GM19238 (cell line): ENCODE results near the gene SLC26A5.
"Not testable (repeated sequence)": the region's sequence is repeated elsewhere in the genome, so short reads cannot be mapped to it uniquely, and the experiment has no call there.

Experiments
- DNase-seq: peaks from one replicate; pipeline ENCODE4 v3.0.0; 2011; ENCODE audit warnings: low spot score; ENCODE audit not compliant: insufficient read length

Gene SLC26A5

DNA sequence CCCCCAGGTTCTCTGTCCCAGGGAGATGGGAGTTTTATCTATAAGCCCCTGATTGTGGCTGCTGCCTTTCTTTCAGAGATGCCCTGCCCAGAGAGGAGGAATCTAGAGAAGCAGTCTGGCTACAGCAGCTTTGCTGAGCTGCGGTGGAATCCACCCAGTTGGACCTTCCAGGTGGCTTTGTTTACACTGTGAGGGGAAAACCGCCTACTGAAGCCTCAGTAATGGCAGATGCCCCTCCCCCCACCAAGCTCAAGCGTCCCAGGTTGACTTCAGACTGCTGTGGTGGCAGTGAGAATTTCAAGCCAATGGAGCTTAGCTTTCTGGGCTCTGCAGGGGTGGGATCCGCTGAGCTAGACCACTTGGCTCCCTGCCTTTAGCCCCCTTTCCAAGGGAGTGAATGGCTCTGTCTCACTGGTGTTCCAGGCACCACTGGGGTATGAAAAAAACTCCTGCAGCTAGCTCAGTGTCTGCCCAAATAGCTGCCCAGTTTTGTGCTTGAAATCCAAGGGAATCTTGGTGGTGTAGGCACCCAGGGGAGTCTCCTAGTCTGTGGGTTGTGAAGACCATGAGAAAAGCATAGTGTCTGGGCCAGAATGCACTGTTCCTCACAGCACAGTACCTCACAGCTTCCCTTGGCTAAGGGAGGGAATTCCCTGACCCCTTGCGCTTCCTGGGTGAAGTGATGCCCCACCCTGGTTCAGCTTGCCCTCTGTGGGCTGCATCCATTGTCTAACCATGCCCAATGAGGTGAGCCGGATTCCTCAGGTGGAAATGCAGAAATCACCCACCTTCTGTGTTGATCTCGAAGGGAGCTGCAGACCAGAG, 40.0 kb downstream of the SLC26A5 start:
- DNase-seq = not testable (repeated sequence)

DNA sequence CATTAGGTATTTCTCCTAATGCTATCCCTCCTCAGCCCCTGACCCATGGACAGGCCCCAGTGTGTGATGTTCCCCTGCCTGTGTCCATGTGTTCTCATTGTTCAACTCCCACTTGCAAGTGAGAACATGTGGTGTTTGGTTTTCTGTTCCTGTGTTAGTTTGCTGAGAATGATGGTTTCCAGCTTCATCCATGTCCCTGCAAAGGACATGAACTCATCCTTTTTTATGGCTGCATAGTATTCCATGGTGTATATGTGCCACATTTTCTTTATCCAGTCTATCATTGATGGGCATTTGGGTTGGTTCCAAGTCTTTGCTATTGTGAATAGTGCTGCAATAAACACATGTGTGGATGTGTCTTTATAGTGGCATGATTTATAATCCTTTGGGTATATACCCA, 46.3 kb downstream of the SLC26A5 start:
- not testable (repeated sequence) for DNase-seq

DNA sequence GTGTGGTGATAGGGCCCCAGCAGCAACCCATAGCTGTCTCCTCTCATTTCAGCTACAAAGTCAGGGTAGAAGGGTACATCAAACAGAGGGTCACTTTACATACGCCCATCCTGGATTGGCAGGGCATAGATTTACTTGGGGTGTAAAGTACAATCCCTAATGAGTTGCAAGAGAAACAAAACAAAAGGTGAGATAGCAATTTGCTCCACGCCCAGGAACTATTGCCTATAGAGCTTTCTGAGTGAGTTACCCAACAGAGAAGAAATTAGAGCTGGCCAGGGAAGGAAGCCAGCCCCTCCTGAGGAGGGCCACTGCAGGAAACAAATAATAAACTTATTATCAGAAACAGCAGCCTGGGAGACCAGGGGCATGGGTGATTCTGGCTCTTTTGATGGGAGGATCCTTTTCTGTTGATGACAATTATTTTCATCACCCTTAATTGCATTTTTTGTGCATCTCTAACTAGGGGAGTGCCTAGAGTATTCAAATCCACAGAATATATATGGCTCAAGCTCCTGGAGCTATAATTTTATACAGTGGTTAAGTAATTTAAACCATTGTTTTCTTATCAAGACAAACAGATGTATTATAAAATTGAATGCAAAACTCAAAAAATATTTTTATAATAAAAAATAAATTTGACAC, 47.4 kb downstream of the SLC26A5 start:
- DNase-seq = no peak

DNA sequence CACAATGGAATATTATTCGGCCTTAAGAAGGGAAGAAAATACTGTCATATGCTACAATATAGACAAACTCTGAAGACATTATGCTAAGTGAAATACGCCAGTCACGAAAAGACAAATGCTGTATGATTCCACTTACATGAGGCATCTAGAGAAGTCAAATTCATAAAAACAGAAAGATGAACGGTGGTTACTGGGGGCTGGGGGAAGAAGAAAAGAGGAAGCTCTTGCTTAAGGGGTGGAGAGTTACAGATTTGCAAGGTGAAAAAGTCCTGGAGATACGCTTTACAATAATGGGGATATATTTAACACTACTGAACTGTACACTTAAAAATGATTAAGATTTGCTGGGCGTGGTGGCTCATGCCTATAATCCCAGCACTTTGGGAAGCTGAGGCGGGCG, 49.5 kb downstream of the SLC26A5 start:
- DNase-seq = no peak

DNA sequence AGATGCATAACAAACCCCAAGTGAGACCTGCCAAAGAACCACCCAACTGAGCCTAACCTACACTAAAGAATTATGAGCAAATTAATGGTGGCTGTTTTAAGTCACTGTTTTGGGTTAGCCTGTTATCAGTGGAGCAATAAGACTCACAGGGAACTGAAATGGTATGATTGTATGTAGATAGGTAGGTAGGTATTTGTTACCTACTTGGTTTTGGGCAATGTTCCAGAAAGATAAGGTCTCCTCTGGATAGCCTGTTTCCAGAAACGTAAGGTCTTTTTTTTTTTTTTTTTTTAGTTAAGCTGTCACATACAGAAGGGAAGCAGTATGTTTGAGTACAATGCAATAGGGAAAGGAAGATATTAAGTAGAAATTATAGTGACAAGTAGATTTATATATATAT, 50.9 kb downstream of the SLC26A5 start:
- no peak for DNase-seq

DNA sequence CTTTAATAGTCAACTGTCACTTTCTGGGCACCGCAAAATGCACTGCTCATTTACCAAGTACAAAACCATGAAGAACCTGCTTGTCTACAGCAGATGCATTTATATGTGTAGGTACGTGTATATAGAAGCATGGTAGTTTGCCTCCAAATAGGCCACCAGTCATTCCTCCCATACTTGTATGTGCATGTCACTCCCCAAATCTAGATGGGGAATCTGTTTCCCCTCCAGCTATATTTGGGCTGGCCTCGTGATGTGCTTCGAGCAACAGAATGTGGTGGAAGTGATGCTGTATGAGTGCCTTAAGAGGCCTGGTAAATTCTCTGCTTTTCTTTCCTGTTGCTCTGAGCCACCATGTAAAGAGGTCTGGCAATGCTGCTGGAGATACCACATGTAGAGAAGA, 51.4 kb downstream of the SLC26A5 start:
- no peak for DNase-seq

DNA sequence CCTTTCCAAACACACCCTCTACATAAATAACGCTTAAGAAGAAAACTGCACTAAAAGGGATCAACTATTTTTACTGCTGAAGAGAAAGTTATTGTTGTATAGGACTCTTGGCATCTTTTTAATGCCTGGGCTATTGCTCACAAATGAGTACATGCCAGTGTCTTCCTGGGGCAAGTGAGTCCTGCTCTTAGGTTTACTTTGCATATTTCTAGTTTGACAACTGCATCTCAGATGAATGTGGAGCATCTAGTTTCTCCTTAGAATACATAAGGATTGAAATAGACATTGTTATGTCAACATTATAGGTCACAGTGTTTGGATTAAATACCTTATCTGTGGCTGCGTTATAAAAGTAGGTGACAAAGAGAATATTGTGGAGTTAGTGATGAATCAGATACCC, 54.0 kb downstream of the SLC26A5 start:
- DNase-seq = no peak

DNA sequence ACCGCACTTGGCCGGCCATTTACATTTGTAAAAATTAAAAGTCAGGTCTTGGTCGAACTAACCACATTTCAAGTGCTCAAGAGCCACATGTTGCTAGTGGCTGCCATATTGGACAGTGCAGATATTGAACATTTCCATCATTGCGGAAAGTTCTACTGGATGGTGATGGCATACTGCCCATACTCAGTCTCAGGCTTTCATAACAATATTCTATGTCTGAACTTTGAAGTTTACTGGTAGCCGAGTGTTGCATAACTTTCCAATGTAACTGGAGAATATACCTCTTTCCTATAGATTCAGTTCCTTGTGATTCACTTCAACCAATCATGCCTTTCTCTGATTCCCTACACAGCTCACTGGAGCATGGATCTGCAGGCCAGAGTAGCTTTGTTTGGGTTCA, 54.9 kb downstream of the SLC26A5 start:
- no peak for DNase-seq

DNA sequence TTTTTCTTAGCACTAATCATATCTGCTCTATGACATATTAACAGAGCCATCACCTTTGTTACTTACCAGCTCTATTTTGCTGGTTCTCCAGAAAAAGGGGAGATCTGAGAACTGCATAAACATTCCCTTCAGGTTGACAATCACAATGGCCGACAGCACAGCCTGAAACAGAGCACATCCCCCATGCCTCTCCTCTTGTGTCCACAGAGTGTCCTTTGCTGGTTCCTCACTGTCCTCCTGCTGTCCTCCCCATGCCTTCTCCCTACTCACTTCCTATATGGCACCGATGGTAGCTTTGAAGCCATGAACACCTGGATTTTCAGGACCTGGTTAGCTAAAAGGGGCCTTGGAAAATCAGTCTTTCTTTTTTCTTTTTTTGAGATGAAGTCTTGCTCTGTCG, 56.7 kb downstream of the SLC26A5 start:
- DNase-seq = no peak

DNA sequence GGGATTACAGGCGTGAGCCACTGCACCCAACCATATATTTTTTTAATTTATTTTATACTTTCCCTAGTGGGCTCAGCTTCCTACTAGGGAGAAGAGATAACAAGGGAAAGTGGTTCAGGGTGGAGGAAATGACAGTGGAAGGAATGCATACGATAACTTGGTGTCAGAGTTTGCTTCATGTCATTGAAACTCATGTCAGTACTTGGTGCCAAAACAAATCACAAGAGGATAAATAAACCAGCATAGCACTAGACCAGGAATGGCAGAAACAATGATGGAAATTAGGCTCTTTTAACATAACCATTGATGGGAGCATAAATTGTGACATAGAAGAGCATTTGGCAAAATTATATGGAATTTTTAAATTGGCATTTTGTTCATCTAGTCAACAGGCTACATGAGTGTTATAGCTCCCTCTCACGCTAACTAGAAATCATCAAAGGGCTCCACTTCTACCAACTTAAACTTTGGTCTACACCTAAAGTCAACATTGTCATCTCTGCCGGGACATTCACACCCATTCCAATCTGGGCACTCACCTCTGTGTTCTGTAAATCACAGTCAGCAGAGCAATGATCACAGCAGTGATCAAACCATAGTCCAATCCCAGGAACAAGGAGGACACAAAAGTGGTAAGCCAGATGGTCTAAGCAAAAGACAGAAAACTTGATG, 57.4 kb downstream of the SLC26A5 start:
- DNase-seq = no peak

DNA sequence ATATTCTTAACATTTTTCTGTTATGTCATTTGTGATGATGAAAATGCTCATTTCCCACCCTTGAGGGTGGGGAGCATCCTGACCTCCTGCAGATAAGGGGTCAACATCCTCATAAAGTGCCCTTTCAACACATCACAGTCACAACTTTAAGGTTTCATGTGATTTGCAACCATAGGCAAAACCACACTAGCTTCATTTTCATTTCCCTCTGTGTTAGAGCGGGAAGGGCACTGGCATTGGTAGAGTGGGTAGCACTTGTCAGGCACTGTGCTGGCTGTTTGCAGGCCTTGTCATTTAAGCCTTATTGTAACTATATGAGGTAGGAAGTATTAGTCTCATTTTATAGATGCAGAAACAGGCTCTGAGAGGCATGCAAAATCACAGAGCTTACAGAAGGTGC, 58.8 kb downstream of the SLC26A5 start:
- no peak for DNase-seq

DNA sequence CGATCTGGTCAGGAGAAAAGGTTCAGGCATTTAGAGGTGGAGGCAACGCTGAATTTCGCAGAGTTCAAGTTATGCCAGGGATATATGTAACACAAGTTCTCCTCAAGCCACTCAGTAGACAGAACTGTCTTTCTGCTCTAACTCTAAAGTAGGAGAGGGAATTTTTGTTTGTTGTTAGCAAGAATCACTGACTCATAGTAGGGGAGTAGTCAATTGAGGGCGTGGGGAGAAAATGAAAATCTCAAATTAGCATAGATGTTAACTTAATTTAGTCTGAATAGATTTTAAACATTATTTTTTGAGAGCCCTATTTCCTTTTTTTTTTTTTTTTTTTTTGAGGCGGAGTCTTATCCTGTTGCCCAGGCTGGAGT, 64.0 kb downstream of the SLC26A5 start:
- no peak for DNase-seq

DNA sequence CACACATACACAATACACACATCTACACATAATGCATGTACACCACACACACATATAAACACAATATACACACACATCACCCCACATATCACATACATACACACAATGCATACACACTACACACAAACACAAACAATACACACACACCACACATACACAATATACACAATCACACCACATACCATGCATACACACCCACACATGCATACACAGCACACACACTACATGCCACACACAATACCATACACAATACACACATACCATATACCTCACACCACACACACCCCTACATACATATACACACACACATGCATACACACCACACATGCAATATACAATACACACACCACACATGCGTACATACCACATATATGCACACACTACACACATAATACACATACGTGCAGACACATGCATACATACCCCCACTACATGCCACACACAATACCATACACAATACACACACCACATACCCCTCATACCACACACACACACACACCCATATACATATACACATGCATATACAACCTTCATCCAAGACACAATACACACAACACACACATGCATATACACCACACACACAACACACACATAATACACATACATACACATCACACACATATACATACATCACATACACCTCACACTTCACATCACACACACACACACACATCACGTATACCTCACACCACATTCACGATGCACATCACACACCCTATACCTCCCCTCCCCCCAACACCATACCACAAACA, 64.6 kb downstream of the SLC26A5 start:
- no peak for DNase-seq

DNA sequence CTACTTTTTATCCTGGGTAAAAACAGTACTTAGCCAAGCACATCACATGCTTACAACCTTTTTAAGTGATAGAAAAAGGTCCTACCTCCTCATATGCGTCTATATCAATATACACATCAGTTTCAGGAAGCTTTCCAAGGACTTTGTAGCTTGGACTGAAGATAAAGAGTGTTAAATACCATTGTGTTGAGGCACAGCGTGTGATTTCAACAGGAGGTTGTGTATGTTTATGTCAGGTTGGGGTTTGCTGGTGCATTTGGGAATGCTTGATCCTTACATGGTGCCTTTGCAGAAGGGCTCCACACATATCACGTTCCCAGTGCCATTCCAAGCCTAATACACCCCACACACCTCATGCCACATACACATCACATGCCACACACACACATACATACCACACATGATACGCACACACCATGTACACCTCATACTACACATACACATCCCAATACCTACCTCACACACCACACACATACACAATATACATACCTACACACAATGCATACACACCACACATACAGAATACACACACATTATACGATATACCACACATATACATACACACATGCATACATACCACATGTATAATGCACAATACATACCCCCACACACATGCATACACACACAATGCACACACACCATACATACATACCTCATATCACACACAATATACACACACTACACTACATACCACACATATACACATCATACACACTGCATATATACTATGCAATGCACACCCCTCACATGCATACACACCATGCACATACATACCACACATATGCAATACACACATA, 65.4 kb downstream of the SLC26A5 start:
- no peak for DNase-seq

DNA sequence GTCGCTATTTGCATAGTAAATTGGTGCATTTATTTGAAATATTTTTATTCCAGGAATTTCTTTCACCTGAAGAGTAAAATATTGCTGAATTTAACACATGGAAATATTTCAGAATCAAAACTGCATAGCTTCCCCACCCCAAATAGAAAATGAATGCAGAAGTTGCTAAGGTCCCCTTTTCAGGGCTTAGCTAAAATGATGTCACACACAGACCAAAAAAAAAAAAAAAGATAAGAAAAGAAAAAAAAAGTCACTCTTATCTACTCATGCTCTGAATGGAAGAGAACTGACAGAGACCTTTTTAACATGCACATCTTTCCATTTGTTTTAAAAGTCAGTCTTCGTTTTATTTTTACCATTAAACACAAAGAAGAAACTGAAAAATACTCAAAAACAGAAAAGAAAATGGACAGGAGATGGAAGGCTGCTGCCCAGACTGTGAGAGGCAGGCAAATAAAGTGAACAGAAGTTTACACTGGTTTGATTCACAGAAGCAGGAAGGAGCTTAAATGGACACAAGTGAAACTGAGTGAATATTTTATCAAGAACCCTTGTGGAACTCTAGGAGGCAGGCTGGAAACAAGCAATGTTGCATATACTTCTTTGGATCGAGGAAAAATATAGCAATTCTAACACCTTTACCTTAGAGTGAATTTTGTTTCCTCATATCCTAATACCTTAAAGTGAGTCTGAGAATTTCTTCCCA, 66.6 kb downstream of the SLC26A5 start:
- DNase-seq = no peak

DNA sequence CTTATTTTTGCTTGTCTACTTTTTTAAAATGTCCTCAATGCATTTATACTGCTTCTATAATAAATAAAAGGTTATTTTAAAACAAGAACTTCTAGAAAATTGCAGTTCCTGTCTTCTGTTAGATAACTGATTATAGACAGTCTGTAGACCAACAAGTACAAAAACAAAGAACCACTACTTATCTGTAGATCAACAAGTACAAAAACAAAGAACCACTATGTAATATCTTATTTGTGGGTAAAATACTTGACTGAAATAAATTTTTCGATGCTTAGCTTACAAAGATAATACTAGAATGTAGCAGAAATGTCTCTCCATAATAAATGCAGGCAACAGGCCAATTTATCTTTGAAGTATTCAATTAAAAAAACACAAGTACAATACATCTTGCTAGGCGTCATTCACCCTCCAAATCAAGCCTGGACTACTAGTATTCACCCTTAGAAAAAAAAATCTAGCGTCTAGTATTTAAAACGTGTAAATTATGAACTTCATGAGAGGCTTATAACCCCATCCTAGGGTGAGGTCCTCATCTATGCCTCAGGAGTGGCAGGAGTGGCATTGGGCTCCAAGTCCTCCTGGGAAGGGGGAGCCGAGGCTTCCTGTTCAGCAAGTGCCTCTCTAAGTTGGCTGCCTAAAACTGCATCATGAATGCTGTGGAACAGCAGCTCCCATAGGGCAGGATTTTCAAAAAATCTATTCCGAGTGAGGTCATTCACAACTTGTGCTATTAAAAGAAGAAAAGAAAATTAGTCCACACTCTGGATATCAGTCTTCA, 72.0 kb downstream of the SLC26A5 start:
- no peak for DNase-seq

DNA sequence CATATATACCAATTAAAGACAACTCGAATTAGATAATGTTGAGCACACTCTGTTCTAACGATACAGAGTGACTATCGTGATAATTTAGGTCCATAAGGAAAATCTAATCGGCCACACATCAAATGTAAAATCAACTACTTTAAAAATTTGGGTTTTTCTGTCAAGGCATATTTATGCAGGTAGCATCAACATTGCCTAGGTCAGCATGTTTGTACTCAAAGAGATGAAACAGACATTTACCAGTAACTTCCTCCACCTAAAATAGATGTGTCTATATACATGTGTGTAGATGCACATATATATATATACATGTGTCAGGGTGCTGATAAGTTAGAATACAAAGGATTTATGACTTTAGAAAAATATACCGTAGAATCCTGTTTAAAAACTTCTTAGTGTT, 76.6 kb downstream of the SLC26A5 start:
- no peak for DNase-seq

DNA sequence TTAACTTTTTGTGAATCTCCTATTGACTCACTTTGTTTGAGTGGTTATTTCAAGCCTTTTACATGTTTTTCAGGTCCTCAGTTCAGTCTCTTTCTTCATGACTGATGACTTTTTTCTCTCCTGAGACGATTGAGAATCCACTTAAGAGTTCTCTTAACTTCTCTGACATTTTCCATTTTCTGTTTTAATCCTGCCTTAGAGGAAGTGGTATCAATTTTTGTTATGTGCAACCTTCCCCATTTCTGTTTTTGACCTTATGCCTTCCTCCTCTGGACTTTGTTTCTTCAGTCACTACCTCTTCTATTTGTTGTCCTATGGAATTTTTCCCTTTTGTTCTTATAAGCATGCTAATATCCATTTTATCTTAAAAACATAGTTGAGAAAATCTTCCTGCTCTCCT, 96.2 kb downstream of the SLC26A5 start:
- DNase-seq = no peak

DNA sequence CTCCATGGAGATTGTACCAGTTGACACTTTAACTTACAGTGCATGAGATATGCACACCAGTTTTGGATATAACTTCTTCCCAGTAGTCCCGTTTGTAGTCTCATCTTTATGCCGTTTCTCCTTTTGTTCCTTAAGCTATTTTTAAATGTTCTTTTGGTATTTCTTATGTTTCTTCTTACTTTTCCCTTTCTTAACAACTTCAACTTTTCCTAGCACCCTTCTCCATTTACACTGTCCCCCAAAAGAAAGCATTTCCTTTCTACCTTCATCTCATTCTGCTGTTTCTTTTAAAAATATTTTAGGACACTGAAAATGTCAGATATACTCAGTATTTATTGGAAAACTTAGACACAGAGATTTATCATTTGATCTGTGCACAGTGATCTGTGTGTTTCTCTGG, 97.0 kb downstream of the SLC26A5 start:
- DNase-seq = no peak

DNA sequence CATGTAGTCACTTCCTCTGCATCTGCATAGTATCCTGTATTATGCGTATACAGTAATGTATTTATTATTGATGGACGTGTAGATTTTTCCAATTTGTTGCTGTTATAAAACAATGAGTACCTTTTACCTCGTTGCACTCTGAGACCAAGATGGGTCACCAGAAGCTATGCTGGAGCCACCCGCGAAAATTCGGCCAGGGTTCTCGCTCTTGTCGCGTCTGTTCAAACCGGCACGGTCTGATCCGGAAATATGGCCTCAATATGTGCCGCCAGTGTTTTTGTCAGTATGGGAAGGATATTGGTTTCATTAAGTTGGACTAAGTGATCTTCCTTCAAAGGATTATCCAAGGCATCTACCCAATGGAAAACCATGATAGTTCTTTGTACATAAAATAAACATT, 97.6 kb downstream of the SLC26A5 start:
- no peak for DNase-seq
